NCI-H1930 (cell line): ENCODE data around the gene SEMA4D.

Source experiments
- DNase-seq, 2 experiments: peaks; one replicate each; lab custom pipeline; 2025; lab: John Stamatoyannopoulos, UW

SEMA4D gene

GRCh38 chr9:89431930-89432725 lies 65.8 kb downstream of the SEMA4D start:
- no peak for DNase-seq

DNA sequence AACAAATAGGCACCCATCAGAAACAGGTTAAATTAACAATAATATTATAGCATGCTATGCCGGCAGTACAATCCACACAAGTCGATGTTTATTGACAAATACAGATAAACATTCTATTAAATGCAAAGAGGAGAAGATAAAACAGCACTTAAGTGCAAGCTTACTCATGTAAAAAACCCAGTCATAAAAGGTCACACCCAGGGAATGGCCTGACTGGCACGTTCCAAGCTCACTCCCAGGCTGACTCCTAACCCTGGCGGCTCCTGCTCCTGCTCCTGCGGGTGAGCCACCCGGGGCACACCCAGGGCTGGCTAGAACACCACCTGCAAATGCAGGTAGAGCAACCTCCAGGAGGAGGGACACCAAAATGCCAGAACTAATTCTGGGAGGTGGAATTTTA lies 66.9 kb downstream of the SEMA4D start:
- DNase-seq = no peak

GRCh38 chr9:89428901-89429890 lies 68.7 kb downstream of the SEMA4D start:
- DNase-seq = no peak

- DNase-seq = no peak
Measured at GRCh38 chr9:89428222-89428761, 69.6 kb downstream of the SEMA4D start.

DNA sequence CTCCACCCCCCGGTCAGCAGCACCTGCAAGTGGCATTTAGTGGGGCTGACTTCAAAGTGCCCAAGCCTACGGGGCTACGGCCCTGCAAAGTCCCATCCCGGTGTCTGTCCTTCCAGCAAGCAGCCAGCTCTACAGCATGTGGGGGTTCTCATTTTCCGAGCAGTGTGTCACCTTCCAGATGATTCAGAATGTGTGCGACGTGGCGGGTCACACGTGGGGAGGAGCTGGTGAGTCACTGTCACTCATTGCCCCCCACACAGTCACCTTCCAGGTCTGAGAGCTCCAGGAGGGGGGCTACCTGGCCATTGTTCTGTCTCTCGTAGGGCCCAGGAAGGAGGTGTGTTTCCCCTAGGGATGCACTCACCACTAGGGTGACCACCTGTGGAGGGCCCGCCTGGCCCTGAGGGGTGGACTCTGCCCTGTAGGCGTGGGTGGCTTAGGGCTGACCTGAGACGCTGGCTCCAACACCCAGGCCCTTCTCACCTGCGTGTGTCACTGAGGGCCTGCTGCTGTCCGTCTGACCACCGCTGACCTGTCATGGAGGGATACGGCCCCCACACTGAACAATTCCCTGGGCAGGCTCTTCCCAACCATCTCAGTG lies 70.2 kb downstream of the SEMA4D start:
- DNase-seq = no peak

DNA sequence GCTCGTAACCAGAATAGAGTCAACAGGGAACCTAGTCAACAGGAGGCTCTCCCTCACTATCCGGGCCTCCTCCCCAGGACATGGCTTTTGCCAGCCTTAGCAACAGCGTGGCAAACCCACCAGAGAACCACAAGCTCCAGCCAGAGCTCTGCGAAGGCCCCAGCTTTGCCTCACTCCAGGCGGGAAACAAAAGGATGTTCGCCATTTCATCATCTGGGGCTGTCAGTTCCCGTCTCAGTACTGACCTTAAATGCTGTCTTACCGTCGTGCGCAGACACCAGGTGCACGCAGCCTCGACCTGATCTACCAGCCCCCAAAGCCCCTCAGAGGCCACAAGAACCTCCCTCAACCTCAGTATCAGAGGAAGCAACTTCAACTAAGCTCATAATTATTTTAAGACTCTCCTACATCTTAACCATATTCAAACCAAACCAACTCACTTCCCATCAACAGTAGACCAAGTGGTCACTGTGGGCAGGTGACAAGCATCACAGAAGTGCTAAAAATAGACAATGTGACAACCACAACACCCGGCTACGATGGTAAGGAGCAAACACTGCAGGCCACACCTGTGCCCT lies 71.4 kb downstream of the SEMA4D start:
- no peak for DNase-seq

DNA sequence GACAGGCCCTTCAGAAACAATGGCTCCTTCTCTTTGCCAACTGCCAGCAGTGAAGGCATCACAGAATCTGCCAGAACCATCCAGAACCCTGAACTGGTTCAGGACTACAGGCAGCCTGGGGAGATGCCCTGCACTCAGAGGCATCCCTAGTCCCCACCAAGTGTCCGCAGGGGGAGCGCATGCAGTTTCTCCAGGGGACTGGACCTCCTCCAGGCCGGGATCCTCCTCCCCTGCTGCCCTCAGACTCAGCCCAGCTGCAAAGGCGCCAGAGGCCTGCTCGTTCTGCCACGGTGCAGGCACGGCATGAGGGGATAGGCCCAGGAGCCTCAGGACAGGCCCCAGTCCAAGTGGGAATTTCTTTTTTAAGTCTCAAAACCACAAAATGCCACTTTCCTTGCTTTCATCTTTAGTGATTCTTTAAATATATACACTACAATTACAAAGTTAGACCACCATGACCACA lies 72.0 kb downstream of the SEMA4D start:
- no peak for DNase-seq

GRCh38 chr9:89425024-89425805 lies 72.7 kb downstream of the SEMA4D start:
- DNase-seq = no peak

- no peak for DNase-seq
Measured at GRCh38 chr9:89422151-89422975, 75.5 kb downstream of the SEMA4D start.

DNA sequence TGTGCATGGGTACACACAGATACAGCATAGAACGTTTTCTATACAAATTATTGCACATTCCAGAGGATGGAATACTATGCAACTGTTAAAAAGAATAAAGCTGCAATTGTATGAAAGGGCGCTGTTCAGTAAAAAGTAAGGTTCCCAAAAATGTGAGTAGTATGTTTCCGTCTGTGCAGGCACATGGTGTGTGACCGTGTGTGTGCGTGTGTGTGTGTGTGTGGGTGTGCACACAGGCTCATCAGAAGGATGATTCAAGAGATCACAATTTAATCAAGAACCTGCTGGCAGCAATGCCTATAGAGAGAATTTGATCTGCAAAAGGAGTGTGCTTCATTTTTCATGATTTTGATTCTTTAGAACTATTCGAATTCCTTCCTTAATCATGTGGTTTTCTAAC lies 76.3 kb downstream of the SEMA4D start:
- DNase-seq = no peak

GRCh38 chr9:89420397-89421178 lies 77.3 kb downstream of the SEMA4D start:
- DNase-seq = no peak

GRCh38 chr9:89419978-89420394 lies 77.9 kb downstream of the SEMA4D start:
- DNase-seq = no peak

- DNase-seq = no peak
Measured at GRCh38 chr9:89418882-89419640, 78.9 kb downstream of the SEMA4D start.

- no peak for DNase-seq
Measured at GRCh38 chr9:89418474-89418845, 79.5 kb downstream of the SEMA4D start.

GRCh38 chr9:89417832-89418473 lies 80.0 kb downstream of the SEMA4D start:
- no peak for DNase-seq

- no peak for DNase-seq
Measured at GRCh38 chr9:89414670-89415324, 83.1 kb downstream of the SEMA4D start.

GRCh38 chr9:89413963-89414638 lies 83.8 kb downstream of the SEMA4D start:
- DNase-seq = no peak
